Neural progenitor cell (in vitro differentiated cells): ENCODE measurements around the gene ALDH3B2.
A peak's percentile ranks its signal among the peaks of the same experiment; 100 is the strongest.

Experiments
- EZH2 ChIP-seq: fragments of 200-600 bp; sonication (generic); IDR thresholded peaks from 2 replicates; pipeline ENCODE4 v1.6.1; 2017; ENCODE audit warnings: antibody characterized with exemption, mild to moderate bottlenecking, moderate library complexity
- EZH2phosphoT487 ChIP-seq: fragments of 200-600 bp; sonication (generic); IDR thresholded peaks from 2 replicates; pipeline ENCODE4 v1.6.1; 2017; ENCODE audit warnings: antibody characterized with exemption
- TF ChIP-seq, protein P1 (sequence below): fragments of 200-600 bp; sonication (generic); IDR thresholded peaks from 2 replicates; pipeline ENCODE4 v1.5.1; 2017; ENCODE audit warnings: antibody characterized with exemption, mild to moderate bottlenecking

DNA sequence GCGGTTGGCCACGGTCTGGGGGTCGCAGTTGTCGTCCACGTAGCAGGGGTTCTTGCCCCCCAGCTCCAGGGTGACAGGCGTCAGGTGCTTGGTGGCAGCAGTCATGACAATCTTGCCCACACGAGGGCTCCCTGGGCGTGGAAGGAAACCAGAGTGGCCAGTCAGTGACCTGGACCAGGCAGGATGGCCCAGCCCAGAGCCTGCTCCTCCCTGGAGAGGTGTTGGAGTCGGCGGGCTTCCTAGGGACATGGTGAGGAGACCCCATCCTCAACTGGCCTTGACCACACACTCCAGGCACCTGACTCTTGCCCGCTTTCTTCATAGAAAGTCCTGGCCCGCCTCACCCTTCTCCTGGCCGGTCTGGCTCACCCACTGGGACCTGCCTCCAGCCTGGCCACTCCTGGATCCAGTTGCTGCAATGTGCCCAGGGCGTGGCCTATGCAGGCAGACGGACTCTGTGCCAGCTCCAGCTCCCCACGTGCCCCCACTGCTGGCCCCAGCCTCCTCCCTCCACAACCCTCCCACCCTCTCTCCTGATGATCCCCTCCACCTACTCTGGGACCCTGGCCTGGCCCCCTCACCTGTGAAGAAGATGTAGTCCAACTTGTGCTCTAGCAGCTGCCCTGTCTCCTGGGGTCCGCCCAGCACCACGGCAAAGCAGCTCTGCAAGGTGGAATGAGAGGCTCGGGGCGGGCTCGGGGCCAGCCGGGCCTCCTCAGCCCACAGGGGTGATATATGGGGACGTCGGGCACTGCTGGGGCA, 8.7 kb downstream of the ALDH3B2 start:
- TF ChIP-seq EZH2 = no peak
- TF ChIP-seq, protein P1, sequence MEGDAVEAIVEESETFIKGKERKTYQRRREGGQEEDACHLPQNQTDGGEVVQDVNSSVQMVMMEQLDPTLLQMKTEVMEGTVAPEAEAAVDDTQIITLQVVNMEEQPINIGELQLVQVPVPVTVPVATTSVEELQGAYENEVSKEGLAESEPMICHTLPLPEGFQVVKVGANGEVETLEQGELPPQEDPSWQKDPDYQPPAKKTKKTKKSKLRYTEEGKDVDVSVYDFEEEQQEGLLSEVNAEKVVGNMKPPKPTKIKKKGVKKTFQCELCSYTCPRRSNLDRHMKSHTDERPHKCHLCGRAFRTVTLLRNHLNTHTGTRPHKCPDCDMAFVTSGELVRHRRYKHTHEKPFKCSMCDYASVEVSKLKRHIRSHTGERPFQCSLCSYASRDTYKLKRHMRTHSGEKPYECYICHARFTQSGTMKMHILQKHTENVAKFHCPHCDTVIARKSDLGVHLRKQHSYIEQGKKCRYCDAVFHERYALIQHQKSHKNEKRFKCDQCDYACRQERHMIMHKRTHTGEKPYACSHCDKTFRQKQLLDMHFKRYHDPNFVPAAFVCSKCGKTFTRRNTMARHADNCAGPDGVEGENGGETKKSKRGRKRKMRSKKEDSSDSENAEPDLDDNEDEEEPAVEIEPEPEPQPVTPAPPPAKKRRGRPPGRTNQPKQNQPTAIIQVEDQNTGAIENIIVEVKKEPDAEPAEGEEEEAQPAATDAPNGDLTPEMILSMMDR = peak; percentile 29
- no peak for TF ChIP-seq EZH2phosphoT487
